GM19395 (cell line): Measurements from ENCODE around the gene KLF17.
"Not testable (repeated sequence)": the region's sequence is repeated elsewhere in the genome, so short reads cannot be mapped to it uniquely, and the experiment has no call there.

Experiments used
- ATAC-seq: cut with Tn5 transposase; IDR thresholded peaks from one replicate; pipeline ENCODE4 v1.9.1; 2021; ENCODE audit warnings: mild to moderate bottlenecking, moderate library complexity; ENCODE audit not compliant: unreplicated experiment

Gene KLF17

DNA sequence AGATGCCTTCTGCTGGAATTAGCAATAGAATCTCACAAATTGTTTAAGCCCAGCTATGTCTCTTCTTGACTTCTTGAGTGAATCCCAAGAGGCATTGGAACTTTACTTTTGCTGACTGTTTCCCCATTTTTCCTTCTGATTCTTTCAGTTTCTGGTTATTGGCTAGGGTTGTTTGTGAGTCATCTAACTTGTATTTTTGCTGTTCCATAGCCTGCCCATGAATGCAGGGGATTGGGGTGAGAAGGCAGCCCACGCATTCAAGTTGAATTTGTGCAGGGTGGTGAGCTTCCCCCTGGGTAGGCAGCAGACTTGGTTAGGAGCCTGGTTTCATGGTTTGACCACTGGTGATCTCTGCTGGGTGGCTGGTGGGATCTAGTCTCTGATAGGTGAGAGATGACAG is 10.4 kb upstream of the KLF17 start:
- no peak for ATAC-seq

DNA sequence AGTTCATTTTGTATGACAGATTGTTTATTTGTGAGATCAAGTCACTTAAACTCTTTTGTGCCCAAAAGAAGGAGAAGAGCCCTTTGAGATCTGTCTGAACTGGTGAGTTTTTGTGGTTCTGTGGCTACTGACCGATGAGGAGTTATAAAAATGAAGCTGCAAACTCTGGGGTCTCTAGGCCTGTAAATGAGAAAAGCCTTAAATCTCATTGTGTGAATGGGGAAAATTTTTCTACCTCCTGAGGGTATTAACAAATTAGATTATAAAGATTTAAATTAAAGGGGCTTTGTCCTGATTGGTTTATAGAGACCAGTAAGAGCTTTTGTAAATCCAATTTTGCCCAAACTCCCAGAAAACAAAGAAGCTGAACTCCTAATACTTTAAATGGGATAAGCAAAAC is 9.7 kb upstream of the KLF17 start:
- ATAC-seq = no peak

DNA sequence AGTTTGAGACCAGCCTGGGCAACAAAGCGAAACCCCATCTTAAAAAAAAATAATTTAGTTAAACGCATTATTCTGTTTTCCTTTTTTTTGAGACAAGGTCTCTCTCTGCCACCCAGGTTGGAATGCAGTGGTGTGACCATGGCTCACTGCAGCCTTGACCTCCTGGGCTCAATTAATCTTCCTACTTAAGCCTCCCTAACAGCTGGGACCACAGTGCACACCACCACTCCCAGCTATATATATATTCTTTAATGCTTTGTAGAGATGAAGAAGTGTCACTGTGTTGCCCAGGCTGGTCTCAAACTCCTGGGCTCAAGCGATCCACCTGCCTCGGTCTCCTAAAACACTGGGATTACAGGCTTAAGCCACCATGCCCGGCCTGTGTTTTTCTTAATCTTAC is 7.7 kb upstream of the KLF17 start:
- no peak for ATAC-seq

DNA sequence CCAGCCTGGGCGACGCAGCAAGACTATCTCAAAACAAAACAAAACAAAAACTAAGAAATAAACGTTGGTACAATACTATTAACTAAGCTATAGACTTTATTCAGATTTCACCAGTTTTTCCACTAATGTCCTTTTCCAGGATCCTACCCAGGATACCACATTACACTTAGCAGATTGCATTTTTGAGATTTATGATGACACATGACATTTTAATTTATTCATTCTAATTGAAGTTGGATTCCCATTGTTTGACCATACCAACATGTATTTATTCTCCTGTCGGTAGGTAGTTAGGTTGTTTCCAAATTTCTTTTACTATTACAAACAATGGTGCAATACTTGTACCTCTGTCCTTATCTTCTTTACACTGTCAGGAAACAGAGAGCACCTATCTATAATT is 6.8 kb upstream of the KLF17 start:
- ATAC-seq = no peak

DNA sequence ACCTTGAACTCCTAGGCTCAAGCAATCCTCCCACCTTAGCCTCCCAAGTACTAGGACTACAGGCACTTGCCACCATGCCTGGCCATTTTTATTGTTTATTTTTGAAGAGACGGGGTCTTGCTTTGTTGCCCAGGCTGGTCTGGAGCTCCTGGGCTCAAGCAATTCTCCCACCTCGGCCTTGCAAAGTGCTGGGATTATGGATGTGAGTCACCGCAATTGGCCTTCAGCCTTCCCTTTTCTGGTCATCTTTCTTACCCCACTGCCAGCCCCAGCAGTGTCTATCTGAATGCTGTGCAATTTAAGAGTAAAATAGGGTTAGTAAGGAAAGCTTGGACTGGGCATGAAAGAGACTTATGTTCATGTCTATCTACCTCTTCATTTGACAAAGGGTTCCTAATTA is 6.1 kb upstream of the KLF17 start:
- no peak for ATAC-seq

DNA sequence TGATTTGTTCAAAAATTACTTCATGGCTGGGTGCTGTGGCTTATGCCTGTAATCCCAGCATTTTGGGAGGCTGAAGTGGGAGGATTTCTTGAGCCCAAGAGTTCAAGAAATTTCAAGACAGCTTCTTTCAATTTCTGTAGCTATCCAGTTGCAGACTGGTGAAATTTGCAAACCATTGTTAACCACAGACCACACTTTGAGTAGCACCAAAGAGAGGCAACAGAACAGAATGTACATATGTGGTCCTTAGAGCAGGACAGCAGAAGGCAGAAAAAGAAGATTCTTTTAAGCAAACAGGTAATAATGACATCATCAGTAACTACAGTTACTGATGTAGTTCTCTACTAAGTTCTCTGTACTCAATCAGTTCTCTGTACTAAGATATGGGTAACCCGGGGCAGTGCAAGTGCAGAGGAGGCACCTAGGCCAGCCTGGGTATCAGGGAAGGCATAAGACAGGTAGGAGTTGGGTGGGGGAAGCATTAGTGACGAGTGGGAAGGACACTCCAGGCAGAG is 5.5 kb upstream of the KLF17 start:
- no peak for ATAC-seq

DNA sequence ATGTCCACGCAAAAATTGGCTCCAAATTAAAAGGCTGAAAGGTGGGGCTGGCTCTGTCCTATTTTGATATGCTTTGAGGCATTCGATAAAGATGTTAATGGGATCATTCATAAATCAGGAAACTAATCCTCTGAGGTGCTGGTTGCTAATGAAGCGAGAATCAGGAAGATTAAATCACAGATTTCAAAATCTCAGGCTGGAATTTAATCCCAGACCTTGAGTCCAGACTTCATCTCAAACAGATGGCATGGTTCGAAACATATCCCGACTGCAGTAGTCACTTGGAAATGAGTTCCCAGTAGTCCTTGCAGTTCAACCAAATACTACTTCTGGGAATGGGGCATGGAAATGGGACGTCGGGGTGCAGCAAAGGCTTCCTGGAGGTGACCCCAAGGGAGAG is 4.5 kb upstream of the KLF17 start:
- ATAC-seq = no peak

DNA sequence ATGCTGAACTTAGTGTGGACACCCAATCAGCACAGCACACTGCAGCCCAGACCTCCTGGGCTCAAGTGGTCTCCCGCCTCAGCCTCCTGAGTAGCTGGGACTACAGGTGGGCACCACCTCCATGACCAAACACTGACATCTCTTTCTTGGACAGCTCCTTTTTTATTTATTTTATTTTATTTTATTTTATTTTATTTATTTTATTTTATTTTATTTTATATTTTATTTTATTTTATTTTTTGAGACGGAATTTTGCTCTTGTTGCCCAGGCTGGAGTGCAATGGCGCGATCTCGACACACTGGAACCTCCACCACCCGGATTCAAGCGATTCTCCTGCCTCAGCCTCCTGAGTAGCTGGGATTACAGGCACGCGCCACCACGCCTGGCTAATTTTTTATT is 1.3 kb upstream of the KLF17 start:
- not testable (repeated sequence) for ATAC-seq

DNA sequence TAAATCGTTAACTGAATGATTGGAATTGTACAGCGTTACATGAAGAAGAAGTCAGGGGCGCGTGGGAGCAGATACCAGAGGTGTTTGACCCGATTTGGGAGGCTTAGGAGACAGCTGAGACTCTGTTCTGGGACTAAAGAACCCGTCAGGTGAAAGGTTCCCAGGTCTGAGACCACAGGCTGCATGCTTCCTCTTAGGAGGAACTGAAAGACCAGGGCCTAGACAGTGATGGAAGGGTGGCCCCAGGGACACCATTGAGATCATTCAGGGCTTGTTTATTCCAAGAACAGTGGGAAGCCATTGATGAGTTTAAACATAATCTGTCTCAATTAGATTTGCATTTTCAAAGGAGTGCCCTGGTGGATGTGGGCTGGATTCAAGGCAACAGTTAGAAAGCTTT is 904 bp downstream of the KLF17 start:
- ATAC-seq = no peak

DNA sequence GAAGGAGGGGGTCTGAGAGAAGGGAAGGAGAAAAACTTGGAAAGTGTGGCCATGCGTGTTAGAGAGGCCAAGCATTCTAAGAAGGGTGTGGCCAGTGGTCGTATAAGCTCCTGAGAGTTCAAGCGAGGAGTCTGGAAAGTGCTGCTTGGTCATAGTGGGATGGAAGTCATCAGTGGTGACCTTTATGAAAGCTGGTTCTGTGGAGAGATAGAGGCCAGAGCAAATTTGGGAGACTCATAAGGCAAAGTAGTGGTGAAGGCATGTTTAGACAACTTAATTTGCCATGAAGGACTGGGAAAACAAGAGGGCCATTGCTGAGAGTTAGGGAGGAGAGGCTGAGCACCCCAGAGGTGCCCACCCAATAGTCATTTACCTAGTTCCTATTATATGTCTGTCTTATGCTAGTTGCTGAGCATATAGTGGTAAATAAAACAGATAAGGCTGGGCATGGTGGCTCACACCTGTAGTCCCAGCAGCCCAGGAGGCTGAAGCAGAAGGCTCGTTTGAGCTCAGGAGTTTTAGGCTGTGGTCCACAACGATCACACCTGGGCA is 1.9 kb downstream of the KLF17 start:
- ATAC-seq = no peak

DNA sequence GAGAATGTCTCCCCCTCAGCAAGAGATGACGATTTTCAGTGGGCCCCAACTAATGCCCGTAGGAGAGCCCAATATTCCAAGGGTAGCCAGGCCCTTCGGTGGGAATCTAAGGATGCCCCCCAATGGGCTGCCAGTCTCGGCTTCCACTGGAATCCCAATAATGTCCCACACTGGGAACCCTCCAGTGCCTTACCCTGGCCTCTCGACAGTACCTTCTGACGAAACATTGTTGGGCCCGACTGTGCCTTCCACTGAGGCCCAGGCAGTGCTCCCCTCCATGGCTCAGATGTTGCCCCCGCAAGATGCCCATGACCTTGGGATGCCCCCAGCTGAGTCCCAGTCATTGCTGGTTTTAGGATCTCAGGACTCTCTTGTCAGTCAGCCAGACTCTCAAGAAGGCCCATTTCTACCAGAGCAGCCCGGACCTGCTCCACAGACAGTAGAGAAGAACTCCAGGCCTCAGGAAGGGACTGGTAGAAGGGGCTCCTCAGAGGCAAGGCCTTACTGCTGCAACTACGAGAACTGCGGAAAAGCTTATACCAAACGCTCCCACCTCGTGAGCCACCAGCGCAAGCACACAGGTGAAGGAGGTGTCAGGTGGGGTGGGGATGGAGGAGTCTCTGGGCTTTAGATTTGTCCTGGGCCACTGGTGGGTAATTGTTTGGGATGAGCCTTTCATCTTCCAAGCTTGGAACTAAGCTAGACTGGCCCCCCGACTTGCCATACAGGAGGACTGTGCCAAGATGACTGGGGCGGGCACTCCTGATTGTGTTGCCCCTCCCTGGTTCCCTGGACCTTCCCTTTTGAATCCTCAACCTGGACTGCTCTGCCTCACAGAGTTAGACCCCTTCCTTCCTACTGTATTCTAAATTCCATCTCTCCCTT is 11.2 kb downstream of the KLF17 start:
- ATAC-seq = no peak

DNA sequence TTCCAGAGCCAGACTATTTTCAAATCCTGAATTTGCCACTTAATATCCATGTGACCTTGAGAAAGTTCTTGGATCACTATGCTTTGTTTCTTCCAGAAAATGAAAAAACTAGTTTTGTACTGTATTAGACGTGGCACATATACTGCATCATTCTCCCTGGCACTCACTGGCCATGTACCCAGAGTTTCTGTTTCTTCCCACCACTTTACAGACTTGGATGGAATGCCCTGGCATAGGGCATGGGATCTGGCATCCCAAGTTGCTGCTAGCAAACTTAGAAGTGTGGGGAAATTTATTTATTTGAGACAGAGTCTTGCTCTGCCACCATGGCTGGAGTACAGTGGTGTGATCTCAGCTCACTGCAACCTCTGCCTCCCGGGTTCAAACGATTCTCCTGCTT is 12.8 kb downstream of the KLF17 start:
- no peak for ATAC-seq

DNA sequence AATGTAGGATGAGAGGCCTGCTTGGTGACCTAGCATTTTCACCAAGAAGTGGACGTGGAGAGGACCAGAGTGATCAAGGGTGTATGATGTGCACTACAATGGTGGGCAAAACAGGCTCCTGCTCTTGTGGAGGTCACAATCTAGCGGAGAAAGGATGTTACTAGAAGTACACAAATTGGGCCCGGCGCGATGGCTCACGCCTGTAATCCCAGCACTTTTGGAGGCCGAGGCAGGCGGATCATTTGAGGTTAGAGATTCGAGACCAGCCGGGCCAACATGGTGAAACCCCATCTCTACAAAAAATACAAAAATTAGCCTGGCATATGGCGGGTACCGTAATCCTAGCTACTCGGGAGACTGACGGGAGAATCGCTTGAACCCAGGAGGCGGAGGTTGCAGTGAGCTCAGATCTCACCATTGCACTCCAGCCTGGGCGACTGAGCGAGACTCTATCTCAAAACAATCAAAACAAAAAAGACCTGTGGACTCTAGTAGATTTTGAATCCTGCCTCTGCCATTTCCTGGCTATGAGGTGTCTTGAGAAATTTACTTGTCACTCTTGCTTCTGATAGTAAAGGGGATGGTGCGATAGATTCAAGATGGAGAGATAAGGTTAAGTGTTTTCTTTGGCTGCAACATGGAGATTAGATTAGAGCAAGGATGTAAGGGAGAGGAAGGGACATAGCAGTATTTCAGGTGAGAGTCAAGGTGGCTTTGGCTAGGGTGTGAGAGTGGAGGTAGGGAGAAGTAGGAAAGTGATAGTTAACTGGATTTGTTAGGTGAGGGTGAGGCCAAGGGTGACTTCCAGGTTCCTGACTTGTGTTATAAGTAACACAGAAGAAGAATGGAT is 15.7 kb downstream of the KLF17 start:
- ATAC-seq = no peak

DNA sequence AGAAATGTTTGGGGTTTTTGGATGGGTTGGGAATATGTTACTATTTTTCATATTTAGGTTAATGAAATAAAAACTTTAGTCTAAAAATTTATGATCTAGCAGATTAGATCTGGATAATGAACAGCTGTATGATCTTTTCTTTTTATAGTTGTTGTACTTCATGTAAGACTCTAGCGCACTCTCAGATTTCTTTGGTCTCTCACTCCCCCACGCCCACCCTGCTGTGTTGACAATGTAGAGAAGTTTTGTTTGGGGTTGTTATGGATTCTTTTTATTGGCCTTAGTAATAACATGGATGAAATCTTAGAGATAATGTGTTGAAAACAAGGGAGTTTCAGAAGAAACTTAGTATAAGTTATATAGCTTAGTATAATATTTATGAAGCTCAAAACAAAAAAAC is 17.3 kb downstream of the KLF17 start:
- no peak for ATAC-seq

DNA sequence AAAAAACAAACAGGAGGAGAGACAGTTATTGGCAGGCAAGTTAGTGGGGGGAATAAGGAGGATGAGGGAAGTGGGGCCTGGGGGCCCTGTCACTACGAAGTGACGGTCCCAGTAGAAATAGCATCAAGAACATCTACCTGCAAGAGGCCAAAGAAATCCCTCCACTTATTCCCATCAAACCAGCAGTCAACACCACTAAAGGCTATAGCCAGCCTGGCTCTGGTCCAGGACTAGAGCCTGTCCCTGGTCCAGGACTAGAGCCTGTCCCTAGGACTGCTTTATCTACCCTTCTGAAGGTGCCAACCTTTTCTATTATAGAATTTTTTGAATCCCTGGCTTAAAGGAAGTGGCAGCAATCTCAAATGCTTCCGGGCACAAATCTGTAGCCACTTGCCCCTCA is 19.6 kb downstream of the KLF17 start:
- ATAC-seq = no peak

DNA sequence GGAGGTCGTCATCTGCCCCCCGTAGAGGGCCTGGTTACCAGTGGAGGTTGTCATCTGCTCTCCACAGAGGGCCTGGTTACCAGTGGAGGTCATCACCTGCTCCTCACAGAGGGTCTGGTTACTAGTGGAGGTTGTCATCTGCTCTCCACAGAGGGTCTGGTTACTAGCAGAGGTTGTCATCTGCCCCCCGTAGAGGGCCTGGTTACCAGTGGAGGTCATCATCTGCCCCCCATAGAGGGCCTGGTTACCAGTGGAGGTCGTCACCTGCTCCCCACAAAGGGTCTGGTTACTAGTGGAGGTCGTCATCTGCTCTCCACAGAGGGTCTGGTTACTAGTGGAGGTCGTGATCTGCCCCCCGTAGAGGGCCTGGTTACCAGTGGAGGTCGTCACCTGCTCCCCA is 20.9 kb downstream of the KLF17 start:
- ATAC-seq = not testable (repeated sequence)

DNA sequence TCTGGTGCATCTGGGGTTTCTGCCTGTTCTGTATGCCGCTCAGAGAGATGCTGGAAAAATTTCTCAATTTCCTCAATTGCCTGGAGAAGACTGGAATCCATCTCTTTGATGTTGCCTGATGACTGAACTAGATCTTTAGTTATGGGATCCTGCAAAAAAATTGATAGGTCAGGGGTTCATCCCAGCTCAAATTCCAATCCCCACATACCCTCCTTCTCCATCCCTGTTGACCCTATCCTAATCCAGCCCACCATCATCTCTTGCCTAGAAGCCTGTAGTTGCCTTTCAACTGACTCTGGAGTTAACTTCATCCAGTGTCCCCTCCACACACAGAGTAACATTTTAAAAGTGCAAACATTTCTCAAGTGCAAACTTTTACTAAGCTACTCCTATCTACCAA is 22.9 kb downstream of the KLF17 start, which contains the start of gene KLF18:
Gene KLF18, minus strand, starts transcription at position 101 of the 400 bp plus-strand sequence. Its CDS starts 0 bp downstream, at position 101.
- no peak for ATAC-seq

DNA sequence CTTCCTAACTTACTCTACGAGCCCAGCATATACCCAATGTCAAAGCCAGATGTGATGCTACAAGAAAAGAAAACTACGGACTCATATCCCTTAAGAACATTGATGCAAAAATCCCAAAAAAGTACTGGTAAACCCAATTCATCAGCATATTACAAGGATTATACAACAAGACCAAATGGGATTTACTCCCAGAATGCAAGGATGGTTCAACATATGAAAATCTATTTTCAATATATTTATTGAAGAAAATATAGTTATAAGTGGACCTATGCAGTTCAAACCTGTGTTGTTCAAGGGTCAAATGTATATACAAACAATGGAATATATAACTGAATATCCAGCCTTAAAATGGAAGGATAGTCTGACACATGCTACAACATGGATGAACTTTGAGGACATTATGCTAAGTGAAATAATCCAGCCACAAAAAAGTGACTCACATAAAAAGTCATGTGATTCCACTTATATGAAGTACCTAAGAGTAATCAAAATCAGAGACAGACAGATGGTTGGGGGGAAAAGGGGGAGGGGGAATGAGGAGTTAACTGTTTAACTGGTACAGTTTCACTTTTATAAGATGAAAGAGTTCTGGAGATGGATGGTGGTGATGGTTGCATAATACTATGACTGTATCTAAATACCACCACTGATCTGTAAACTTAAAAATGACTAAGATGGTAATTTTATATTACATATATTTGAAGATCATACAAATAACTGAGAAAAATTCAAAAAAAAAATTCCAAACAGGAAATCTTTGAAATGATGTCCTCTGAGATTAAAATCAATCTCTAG is 26.5 kb downstream of the KLF17 start:
- ATAC-seq = no peak

DNA sequence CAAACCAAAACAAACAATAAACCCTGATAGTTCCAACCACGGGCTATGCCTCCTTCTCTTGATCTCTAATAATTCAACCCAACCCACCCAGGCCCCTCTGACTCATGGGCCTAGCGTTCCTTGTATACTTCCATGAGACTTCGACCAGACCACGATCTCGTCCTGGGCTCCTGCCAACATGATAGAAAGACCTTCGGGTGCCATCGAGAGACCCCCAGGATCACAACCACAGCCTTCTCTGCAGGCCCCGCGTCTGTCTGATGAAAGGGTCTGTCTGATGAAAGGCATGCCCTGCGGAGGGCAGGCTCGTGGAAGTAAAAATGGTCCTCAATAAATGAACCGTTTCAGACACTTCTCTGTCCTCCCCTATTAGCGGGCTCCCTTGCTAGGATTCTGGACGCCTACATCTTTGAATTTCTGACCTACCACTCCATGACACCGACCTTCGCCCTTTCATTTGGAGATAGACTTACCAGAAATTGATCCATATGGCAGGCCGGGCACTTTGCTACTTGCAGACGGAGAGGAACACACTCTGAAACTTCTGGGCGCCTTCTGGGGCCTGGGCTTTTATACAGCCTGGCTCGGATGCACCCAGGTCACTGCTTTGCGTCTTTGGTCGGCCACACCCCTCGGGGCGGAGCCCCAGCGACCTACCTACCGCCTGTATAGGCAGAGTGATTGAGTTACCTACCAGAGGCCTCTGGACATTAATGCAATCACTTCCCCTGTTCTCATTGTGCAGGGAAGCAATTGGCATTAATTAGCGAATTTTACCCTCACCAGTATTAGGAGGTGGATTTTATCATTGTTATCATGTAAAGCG is 28.1 kb downstream of the KLF17 start:
- ATAC-seq = no peak

DNA sequence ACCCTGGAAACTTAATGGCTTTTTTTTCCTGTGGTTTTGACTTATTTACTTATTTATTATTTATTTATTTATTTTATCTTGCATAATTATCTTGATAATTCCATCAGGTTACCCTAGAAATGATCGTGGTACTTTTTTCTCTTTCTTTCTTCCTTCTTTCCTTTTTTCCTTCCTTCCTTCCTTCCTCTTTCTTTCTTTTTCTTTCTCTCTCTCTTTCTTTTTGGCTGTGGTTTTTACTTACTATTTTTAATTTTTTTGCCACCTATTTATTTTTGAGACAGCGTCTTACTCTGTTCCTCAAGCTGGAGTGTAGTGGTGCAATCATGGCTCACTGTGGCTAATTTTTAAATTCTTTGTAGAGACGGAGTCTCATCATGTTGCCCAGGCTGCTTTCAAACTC is 29.0 kb downstream of the KLF17 start:
- no peak for ATAC-seq
